ENCODE data around the gene PHF13.
A peak's percentile ranks its signal among the peaks of the same experiment; 100 is the strongest.

The PHF13 gene

DNA sequence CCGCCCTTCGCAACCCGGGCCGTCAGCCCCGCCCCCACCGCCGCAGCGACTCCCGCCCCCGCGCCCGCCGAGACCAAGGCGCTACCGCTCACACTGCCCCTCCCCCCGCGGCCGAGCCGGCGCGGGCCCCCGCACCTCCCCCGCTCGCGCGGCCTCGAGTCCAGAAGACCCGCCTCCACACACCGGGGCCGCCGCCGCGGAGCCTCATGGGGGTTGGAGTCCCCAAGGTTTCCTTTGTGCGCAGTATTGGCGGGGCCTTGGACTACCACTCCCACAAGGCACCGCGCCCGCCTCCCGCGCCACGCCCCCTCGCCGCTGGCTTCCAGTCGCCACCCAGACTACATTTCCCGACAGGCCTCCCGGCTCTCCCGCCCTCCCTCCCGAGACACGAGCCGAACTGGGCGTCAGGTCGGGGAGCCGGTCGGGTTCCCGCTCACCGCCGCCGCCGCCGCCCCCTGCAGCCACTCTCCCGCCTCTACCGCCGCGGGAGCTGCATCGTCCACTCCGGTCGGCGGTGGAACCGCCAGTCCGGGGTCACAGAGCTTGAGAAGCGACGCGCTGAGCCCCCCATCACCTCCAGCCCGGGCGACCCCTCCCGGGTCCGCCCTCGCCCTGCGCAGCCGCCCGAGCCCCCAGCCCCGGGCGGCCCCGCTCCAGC is at the start of gene PHF13:
Gene PHF13, plus strand, starts transcription at position 371 of the 658 bp plus-strand sequence. CDS start 336 bp downstream, outside the sequence.
- peak; percentile 99 to 100 for DNase-seq

DNA sequence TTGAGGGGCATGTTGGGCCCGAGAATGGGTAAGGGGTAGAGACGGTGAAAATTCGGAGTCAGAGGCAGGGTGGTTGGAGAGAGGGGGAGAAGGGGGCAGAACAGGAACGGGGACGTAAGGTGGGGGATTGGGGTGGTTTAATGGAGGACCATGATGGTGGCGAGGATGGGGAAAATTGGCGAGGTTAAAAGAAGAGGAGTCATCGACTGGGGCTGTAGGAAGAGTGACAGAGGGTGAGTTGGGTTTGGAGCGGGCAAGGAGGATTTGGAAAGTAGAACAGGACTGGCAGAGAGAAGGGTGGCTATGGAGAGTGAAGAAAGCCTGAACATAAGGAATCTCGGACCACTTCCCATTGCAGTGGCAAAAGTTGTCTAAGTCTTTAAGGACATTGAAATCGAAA is 44.5 kb upstream of the PHF13 start:
- DNase-seq: no peak

DNA sequence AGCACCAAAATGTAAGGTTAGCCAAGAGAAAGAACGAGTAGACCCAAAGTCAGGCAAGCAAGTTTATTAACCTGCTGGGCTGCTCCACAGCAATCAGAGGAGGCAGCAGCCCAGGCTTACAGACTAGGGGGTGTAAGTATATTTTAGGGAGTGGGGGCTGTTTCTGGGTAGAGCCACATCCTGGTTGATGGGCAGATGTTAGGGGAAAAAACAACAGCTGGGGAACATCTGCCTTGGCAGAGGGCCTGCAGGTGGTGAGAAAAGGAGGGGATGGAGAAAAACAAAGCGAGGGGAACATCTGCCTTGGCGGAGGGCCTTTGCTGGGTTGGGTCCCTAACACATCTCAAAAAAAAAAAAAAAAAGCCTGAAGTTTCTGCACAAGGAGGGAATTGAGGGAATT is 43.4 kb upstream of the PHF13 start:
- no peak for DNase-seq

DNA sequence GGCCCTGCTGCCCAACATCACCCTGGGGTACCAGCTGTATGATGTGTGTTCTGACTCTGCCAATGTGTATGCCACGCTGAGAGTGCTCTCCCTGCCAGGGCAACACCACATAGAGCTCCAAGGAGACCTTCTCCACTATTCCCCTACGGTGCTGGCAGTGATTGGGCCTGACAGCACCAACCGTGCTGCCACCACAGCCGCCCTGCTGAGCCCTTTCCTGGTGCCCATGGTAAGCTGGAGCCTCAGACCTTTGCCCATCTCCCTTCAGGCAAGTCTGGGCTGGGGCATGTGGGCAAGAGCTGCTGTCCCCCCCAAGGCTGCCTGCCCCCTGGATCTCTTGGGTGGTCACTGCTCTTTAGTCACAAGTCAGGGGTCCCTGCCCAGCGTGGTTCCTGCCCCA is 42.5 kb upstream of the PHF13 start:
- no peak for DNase-seq

DNA sequence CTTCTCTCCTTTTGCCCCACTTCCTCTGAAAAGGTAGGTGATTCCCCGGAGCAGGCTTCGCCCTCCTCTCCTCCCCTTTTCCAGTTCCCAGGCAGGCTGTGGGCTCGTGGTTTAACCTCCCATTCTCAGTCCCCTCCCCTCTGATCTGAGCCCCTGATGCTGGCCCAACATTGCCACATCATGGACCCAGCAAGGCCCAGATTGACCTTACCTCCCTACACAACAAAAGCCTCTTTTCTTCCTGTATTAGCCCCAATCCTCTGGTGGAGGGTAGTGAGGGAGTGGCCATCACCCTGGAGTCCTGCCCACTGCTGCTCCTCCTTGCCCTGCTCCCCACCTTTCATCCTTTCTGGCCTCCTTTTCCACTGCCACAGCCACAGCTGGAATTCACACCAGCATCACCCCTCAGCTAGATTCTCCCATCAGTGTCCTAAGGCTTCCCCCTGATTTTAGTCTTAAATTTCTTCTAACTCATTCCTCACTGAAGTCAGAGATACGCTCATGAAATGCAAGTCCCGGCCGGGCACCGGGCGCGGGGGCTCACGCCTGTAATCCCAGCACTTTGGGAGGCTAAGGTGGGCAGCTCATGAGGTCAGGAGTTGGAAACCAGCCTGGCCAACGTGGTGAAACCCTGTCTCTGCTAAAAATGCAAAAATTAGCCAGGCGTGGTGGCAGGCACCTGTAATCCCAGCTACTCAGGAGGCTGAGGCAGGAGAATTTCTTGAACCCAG is 40.7 kb upstream of the PHF13 start:
- DNase-seq: no peak

DNA sequence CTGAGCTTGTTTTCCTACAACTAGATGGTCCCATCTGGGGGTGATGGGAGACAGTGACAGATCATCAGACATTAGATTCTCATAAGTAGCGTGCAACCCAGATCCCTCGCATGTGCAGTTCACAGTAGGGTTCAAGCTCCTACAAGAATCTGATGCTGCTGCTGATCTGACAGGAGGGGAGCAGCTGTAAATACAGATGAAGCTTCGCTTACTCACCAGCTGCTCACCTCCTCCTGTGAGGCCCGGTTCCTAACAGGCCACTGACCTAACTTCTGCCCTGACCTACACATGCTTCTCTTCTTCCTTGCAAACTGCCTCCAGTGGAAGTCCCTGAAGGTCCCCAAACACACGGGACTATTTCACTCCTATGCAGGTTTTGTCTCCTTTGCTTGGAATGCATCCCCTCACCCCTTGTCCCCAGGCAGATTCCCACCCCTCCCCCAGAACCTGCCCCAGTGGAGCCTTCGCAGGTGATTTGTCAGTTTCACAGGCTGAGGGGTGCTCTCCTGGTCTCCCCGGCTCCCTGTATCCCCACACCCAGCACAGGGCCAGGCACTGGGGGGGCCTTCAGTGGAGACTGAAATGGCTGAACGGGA is 39.4 kb upstream of the PHF13 start:
- no peak for DNase-seq

DNA sequence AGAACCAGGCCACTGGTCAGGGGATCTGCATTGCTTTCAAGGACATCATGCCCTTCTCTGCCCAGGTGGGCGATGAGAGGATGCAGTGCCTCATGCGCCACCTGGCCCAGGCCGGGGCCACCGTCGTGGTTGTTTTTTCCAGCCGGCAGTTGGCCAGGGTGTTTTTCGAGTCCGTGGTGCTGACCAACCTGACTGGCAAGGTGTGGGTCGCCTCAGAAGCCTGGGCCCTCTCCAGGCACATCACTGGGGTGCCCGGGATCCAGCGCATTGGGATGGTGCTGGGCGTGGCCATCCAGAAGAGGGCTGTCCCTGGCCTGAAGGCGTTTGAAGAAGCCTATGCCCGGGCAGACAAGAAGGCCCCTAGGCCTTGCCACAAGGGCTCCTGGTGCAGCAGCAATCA is 38.7 kb upstream of the PHF13 start:
- DNase-seq: no peak

DNA sequence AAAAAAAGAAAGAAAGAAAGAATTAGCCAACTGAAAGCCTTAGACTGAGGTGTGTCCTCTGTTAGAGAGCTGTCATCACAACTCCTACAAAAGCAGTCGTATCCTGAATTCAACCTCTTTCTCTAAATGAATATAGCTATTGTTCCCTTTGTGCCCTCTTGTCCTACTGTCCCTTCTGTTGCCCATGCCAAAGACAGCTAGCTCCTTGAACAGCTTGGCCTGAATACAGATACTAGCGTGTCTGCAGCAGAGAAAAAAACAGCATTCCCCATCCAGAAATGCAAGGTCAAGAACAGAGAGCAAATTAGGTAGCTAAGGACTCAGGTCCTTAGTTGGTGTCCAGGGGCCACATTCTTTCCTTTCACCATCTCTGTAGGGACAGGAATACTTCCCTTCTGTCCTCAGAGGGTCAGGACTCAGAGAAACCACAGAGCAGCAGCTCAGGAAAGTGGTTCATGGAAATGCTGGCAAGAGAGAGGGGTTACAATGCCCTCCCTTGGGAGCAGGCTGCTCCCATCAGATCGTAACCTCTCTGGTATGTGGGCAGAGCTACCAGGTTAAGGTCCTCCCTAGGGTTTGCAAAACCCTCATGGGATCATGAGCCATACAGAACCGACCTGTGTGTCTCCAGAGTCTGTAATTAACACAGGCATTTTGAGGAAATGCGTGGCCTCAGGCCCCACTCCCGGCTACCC is 35.6 kb upstream of the PHF13 start:
- no peak for DNase-seq

DNA sequence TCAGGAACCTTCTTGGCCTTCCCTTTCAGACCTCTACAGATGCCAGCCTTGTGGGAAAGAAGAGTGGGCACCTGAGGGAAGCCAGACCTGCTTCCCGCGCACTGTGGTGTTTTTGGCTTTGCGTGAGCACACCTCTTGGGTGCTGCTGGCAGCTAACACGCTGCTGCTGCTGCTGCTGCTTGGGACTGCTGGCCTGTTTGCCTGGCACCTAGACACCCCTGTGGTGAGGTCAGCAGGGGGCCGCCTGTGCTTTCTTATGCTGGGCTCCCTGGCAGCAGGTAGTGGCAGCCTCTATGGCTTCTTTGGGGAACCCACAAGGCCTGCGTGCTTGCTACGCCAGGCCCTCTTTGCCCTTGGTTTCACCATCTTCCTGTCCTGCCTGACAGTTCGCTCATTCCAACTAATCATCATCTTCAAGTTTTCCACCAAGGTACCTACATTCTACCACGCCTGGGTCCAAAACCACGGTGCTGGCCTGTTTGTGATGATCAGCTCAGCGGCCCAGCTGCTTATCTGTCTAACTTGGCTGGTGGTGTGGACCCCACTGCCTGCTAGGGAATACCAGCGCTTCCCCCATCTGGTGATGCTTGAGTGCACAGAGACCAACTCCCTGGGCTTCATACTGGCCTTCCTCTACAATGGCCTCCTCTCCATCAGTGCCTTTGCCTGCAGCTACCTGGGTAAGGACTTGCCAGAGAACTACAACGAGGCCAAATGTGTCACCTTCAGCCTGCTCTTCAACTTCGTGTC is 34.7 kb upstream of the PHF13 start:
- no peak for DNase-seq

DNA sequence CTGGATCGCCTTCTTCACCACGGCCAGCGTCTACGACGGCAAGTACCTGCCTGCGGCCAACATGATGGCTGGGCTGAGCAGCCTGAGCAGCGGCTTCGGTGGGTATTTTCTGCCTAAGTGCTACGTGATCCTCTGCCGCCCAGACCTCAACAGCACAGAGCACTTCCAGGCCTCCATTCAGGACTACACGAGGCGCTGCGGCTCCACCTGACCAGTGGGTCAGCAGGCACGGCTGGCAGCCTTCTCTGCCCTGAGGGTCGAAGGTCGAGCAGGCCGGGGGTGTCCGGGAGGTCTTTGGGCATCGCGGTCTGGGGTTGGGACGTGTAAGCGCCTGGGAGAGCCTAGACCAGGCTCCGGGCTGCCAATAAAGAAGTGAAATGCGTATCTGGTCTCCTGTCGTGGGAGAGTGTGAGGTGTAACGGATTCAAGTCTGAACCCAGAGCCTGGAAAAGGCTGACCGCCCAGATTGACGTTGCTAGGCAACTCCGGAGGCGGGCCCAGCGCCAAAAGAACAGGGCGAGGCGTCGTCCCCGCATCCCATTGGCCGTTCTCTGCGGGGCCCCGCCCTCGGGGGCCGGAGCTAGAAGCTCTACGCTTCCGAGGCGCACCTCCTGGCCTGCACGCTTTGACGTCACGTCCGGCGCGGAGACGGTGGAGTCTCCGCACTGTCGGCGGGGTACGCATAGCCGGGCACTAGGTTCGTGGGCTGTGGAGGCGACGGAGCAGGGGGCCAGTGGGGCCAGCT is 34.0 kb upstream of the PHF13 start, which contains the start of gene ZBTB48:
Gene ZBTB48, plus strand, starts transcription at position 621 of the 745 bp plus-strand sequence. CDS start 616 bp downstream, outside the sequence.
- peak; percentile 97 to 98 for DNase-seq

DNA sequence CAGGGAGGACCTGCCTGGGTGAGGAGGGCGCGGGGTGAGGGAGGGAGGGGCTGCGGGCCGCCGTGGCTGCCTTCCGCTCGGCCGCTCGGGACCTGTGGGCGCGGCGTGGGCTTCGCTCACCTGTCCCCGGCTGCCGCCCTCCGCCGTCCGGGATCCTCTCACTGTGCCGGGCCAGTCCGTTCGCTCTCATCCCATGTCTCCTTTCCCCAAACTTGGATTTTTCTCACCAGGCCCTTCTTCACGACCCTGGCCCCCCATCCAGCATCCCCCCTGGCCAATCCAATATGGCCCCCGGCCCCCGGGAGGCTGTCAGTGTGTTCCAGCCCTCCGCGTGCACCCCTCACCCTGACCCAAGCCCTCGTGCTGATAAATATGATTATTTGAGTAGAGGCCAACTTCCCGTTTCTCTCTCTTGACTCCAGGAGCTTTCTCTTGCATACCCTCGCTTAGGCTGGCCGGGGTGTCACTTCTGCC is 33.4 kb upstream of the PHF13 start:
- no peak for DNase-seq

DNA sequence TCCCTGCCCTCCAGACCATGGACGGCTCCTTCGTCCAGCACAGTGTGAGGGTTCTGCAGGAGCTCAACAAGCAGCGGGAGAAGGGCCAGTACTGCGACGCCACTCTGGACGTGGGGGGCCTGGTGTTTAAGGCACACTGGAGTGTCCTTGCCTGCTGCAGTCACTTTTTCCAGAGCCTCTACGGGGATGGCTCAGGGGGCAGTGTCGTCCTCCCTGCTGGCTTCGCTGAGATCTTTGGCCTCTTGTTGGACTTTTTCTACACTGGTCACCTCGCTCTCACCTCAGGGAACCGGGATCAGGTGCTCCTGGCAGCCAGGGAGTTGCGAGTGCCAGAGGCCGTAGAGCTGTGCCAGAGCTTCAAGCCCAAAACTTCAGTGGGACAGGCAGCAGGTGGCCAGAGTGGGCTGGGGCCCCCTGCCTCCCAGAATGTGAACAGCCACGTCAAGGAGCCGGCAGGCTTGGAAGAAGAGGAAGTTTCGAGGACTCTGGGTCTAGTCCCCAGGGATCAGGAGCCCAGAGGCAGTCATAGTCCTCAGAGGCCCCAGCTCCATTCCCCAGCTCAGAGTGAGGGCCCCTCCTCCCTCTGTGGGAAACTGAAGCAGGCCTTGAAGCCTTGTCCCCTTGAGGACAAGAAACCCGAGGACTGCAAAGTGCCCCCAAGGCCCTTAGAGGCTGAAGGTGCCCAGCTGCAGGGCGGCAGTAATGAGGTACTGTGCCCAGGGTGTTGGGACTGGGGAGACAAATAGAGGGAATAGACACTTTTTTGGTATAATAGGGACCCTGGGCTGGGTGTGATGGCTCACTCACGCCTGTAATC is 32.7 kb upstream of the PHF13 start:
- no peak for DNase-seq

DNA sequence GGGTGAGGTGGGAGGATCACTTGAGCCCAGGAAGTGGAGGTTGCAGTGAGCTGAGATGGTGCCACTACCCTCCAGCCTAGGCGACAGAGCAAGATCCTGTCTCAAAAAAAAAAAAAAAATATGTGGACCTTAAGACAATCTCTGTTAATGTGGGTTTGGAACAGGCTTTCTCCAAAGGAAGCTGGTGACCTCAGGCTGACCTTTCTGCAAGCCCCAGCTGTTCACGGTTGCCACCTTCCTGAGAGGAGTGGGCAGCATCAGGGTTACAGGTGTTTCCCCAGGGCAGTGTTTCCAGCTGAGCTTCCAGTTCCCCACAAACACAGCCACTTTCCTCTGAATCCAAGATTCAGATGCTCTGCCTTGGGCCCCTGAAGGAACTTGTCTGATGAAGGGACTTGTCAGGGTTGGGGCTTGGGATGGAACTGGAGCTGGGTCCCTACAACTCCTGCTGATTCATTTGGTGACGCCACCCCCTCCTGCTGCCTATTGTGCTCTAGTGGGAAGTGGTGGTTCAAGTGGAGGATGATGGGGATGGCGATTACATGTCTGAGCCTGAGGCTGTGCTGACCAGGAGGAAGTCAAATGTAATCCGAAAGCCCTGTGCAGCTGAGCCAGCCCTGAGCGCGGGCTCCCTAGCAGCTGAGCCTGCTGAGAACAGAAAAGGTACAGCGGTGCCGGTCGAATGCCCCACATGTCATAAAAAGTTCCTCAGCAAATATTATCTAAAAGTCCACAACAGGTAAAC is 31.8 kb upstream of the PHF13 start:
- peak in 1 of 2 donors; percentile 46 for DNase-seq

DNA sequence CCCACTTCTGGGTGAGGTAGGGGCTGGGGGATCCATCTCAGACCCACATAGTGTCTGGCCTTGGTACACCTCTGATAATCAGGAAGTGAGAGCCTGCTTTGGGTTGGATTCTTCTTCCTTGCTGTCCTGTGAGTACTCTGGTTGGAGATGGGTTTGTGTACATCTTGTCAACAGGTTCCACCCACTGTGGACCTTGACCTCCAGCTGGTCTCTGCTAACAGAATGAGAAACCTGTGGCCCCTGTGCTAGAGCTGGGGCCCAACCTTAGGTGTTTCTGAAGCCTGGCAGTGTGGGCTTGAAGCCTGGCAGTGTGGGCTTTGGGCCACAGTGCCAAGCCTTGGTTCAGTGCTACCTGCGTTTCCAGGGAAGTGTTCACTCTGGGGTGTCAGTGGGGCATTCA is 31.2 kb upstream of the PHF13 start:
- DNase-seq: no peak

DNA sequence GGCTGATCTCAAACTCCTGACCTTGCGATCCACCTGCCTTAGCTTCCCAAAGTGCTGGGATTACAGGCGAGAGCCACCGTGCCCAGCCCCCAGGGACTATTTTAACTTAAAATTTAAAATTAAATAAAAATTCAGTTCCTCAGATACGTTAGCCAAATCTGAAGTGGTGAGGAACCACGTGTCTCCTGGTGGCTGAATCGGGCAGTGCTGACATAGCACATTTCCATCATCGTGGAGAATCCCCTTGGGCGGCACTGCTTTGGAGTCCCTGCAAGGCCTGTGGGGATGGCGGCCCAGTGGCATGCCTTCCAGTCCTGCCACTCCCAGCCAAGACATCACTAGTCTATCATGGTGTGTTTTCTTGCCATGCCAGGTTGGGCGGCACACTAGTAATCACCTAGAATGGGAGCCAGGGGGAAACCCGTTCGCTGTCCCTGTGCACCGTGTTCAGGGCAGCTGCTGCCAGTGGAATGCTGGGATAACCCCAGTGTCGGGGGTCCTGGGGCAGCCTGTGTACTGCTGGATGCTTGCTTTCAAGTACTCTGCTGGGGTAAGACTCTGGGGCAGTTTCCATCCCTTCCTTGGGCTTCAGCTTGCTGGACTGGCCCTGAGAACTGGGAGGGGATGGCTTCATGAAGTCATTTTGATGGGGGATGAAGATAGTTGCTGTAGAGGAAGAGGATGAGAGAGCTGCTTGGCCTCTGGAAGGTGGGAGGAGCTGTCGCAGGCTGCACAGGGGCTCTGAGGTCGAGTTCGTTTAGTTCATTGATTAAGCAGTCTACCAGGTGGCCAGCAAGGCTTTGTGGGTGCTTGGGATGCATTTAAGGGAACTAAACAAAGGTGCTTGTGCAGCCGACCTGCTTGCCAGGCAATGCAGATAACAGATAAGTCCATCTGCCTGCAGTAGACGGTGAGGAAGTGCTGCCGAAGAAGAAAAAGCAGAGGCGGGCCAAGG is 29.1 kb upstream of the PHF13 start:
- no peak for DNase-seq

DNA sequence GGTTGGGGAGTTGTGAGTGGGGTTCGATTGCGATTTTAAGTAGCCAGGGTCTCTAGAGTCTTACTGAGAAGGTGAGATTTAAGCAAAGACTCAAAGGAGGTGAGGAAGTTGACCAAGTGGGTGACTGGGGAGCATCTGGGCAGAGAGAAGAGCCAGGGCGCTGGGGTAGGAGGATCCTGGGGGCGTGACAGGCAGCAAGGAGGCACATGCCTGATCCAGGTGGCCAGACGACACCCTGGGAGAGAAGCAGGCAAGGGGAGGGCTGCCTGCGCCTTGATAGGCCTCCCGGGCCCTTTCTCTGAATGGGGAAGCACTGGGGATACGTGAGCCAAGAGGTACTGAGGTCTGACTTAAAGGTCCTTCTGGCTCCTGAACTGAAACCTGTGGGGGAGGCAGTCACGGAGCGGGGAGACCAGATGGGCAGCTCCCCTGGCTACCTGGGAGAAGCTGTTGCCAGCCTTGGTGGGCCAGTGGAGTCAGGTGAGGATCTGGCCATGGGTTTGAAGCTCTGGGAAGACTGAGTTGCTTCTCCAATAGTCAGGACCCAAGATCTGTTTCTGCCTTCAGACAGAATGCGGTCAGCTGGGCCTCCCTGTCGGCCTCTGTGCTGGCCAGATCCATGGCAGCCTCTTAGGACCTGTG is 28.3 kb upstream of the PHF13 start:
- no peak for DNase-seq

DNA sequence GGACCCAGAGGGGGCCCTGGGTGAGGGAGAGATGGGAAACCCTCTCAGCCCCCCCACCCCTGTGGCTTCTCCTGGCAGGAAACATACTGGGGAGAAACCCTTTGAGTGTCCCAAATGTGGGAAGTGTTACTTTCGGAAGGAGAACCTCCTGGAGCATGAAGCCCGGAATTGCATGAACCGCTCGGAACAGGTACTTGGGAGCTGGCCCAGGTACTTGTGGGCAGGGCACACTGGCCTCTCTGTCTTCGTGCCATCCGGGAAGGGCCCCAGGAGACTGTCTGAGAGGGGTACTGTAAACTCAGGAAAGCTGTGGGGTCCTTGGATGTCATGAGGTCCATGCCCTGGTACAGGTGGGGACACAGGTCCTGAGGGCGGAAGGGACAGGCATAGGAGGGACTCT is 27.7 kb upstream of the PHF13 start:
- DNase-seq: no peak

DNA sequence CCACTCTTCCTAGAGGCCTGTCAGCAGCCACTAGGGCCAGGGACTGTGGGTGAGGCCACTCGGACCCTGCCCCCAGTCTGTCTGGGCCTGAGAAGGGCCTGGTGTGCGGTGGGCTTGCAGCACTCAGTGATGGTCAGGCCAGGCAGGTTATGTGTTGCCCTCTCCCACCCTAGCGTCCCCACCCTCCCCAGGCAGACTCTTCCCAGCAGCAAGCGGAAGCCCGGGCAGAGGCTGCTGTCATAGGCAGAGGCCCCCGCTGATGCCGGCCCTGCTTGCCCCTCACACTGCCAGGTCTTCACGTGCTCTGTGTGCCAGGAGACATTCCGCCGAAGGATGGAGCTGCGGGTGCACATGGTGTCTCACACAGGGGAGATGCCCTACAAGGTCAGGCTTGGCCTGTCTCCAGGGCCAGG is 27.1 kb upstream of the PHF13 start:
- DNase-seq: no peak

Measured in CD4-positive, alpha-beta T cell treated with Interferon alpha-2 for 1 hour (primary cell).